GM08714 (cell line): ENCODE results near the gene ORC6.
A peak's percentile ranks its signal among the peaks of the same experiment; 100 is the strongest.

Experiments used
- H3K4me3 ChIP-seq: fragments of 200-500 bp; sonication (Bioruptor generic); 2 replicates; pipeline ENCODE4 v1.5.1; 2014; ENCODE audit warnings: mild to moderate bottlenecking, low read length, inconsistent platforms
- ZNF274 ChIP-seq: IDR thresholded peaks from 2 replicates; pipeline ENCODE4 v1.6.1; 2012; ENCODE audit warnings: mild to moderate bottlenecking, low read depth, low read length

The ORC6 gene

GRCh38 chr16:46690281-46691178 is 1.1 kb downstream of the ORC6 start:
- no peak for TF ChIP-seq ZNF274
- peak overlapping the region; percentile 92 for H3K4me3 ChIP-seq

DNA sequence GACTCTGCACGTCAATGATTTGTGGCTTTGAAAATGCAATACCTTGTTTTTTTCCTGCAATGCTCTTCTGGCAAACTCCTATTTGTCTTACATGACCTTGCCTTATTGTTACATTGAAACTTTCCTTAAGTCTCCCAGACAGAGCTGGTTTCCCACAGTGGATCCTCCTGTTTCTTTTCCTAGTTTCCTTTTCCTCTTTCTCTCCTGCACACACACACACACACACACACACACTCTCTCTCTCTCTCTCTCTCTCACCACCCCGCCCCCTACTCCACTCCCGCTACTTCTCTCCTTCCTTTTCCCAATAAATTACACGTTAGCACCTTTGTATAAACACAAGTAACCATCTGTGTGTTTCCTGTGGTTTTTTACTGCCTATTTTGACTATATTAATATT is 2.3 kb downstream of the ORC6 start:
- TF ChIP-seq ZNF274, result no peak
- peak overlapping the region; percentile 92 for H3K4me3 ChIP-seq

GRCh38 chr16:46693598-46693997 is 4.1 kb downstream of the ORC6 start:
- TF ChIP-seq ZNF274, result no peak

GRCh38 chr16:46695937-46696336 is 6.5 kb downstream of the ORC6 start:
- no peak overlapping the region for H3K4me3 ChIP-seq
- no peak for TF ChIP-seq ZNF274

More at GRCh38 chr16:46693598-46693997, 4.1 kb downstream of the ORC6 start:
- no peak overlapping the region for H3K4me3 ChIP-seq

DNA sequence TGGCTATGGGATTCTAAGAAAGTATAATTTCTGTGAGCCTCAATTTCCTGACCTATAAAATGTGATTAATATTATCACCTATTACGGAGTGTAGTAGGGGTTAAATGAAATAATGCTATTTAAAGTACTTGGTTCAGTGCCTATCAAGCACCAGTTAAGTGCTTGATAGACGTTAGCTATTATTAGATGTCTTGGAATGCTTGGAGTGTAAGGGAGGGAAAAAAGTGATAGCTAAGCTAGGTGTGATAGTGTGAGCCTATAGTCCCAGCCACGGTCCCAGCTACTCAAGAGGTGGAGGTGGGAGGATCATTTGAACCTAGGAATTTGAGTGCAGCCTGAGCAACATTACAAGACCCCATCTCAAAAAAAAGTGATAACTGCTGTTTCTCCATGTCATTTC is 7.5 kb downstream of the ORC6 start:
- no peak overlapping the region for H3K4me3 ChIP-seq
- TF ChIP-seq ZNF274, result no peak

- no peak overlapping the region for H3K4me3 ChIP-seq
- no peak for TF ChIP-seq ZNF274
Observed at GRCh38 chr16:46700048-46700447, 10.6 kb downstream of the ORC6 start.

DNA sequence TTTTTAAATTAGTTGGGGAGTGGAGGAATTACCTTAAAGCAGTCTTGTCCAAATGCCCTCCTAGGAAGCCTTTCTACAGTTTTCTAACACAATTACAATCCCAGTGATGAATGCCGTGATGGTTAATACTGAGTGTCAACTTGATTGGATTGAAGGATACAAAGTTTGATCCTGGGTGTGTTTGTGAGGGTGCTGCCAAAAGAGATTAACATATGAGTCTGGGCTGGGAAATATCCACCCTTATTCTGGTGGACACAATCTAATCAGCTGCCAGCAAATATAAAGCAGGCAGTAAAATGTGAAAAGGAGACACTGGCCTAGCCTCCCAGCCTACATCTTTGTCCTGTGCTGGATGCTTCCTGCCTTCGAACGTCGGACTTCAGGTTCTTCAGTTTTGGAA is 12.2 kb downstream of the ORC6 start:
- H3K4me3 ChIP-seq, result no peak overlapping the region
- TF ChIP-seq ZNF274, result no peak

DNA sequence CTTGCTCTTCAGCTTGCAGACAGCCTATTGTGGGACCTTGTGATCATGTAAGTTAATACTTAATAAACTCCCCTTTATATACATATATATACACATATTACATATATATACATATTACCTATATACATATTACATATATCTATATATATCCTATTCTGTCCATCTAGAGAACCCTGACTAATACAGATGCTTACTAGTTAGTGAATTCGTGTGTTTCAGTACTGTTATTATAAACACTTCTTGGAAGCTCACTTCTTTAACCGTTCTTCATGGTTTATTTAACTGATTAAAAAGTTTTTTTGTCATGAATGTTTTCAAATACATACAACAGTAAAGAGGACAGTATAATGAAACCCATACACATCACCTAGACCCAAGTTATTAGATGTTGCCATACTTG is 12.6 kb downstream of the ORC6 start:
- H3K4me3 ChIP-seq, result no peak overlapping the region
- TF ChIP-seq ZNF274, result no peak

GRCh38 chr16:46706642-46707041 is 17.2 kb downstream of the ORC6 start:
- H3K4me3 ChIP-seq, result no peak overlapping the region
- no peak for TF ChIP-seq ZNF274

DNA sequence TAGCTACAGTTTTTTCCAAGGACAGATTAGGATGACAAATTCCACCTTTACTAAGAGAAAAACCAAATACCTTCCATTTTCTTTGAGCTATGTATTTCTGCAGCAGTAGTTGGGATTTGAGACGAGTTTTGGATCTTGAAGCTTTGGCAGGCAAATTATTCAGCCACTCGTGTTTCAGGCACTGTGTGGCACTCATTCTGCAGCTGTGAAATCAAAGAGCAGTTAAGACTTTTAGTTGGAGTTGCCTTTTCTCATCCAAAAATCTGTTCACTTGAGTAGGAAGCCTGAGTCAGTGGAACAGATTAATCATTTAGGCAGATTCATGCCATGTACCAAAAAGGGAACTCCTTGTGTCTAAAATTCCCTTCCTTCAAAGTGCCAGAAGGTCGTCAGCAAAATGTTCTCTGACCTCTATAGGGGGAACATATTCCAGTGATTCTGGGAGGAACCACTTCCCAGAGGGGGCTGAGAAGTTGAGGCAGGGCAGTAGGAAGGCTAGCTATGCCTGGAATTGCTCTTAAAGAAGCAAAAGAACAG is 20.1 kb downstream of the ORC6 start:
- H3K4me3 ChIP-seq, result no peak overlapping the region
- no peak for TF ChIP-seq ZNF274

DNA sequence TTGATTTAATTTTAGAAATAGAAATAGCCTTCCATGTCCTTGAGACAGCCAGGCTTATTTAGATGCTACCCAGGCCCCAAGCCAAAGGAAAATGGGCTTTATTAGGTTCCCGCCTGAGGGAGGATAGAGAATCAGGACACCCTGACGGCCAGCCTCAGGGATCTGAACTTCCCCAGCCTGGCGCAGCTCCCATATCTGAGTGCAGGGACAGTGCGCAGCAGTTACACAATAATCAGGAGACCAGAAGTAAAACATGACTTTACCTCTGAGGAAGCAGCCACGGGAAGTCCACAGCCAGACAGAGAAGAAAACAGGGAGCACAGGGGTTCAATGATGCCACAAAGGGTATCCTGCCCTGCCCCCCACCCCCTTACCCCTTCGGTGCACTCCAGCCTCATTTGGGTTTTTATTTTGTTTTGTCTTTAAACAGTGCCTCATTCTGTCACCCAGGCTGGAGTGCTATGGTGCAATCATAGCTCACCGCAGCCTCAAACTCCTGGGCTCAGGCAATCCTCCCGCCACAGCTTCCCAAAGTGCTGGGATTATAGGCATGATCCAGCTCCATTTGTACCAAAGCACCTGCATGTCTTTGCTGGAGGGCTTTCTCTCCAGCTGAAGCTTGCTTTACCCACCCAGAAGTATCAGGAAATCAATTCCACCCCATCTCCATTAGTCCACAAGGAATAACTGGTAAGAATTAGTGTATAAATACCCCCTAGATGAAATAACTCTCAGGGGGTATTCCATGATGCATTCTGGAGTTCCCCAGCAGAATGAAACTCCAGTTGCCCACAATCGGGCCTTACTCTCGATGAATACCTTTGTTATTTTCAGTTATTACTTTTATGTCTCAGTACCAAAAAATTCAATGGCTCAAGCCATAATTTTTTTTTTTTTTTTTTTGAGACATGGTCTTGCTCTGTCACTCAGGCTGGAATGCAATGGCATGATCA is 21.9 kb downstream of the ORC6 start:
- H3K4me3 ChIP-seq, result no peak overlapping the region
- TF ChIP-seq ZNF274, result no peak

DNA sequence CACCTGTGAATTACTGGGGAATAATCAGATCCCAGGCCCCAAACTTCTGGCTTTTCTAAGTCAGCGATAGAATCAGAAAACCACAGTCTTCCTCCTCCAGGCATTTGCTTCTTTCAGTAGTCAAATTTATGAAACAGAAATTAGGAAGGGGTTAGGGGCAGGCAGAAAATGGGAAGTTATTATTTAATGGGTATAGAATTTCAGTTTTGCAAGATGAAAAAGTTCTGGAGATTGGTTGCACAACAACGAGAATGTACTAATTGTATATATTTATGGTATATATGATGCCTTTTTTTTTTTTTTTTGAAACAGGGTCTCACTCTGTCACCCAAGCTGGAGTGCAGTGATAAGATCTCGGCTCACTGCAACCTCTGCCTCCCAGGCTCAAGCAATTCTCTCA is 23.5 kb downstream of the ORC6 start:
- H3K4me3 ChIP-seq, result no peak overlapping the region

DNA sequence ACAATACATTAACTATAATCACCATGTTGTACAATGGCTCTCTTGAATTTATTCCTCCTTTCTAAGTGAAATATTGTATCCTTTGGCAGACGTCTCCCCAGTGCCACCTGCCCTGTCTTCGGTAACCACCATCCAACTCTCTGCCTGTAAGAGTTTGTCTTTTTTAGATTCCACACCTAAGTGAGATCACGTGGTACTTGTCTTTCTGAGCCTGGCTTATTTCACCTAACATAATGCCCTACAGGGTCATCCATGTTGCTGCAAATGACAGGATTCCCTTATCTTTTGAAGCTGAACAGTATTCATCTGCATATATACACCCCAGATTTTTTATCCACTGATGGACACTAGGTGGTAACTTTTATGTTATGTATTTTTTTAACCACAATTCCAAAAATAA is 24.2 kb downstream of the ORC6 start:
- TF ChIP-seq ZNF274, result no peak
- H3K4me3 ChIP-seq, result no peak overlapping the region

More for the DNA sequence above, 23.5 kb downstream of the ORC6 start:
- no peak for TF ChIP-seq ZNF274
